Suprapubic skin (tissue), 4 donors: Measurements from ENCODE around the gene OR3A1.

ENCODE experiments used
- EP300 ChIP-seq: sonication (generic); formaldehyde crosslinking; IDR thresholded peaks from one replicate; pipeline ENCODE4 v1.6.1; 2017; ENCODE audit warnings: antibody characterized with exemption
- POLR2A ChIP-seq, 2 donors: fragments of 450-650 bp; IDR thresholded peaks; one replicate each; pipeline ENCODE4 v1.6.1; 2017; ENCODE audit warnings: antibody characterized with exemption in 2 of 2, mild to moderate bottlenecking in 2 of 2, moderate library complexity in 2 of 2
- POLR2AphosphoS5 ChIP-seq, 3 donors: sonication (generic); formaldehyde crosslinking; IDR thresholded peaks; one replicate each; pipeline ENCODE4 v1.6.1; 2017; ENCODE audit warnings: antibody characterized with exemption in 3 of 3
- TF ChIP-seq, protein P1 (sequence below), 2 donors: fragments of 200-600 bp in 1 of 2; fragments of 450-650 bp in 1 of 2; sonication (generic) in 1 of 2; IDR thresholded peaks; one replicate each; pipeline ENCODE4 v1.5.1; 2016 to 2019; ENCODE audit warnings: antibody characterized with exemption in 2 of 2, mild to moderate bottlenecking in 1 of 2, moderate library complexity in 1 of 2

DNA sequence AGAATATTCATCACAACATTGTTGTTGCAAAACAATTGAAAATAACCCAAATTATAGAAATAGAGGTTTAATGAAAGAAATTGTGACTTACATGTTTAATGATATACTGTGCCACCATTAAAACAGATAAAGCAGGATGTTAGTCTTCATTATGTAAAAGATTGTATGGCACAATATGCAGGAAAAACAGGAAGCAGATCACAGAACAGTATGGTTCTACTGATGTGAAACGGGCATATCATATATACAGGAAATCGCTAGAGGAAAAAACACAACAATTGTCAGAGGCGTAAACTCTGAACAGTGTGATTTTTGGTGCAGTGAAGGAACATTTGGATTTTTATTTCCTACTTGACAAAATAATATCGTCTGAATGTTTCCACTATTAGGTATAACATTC is 22.0 kb downstream of the OR3A1 start:
- TF ChIP-seq, protein P1, sequence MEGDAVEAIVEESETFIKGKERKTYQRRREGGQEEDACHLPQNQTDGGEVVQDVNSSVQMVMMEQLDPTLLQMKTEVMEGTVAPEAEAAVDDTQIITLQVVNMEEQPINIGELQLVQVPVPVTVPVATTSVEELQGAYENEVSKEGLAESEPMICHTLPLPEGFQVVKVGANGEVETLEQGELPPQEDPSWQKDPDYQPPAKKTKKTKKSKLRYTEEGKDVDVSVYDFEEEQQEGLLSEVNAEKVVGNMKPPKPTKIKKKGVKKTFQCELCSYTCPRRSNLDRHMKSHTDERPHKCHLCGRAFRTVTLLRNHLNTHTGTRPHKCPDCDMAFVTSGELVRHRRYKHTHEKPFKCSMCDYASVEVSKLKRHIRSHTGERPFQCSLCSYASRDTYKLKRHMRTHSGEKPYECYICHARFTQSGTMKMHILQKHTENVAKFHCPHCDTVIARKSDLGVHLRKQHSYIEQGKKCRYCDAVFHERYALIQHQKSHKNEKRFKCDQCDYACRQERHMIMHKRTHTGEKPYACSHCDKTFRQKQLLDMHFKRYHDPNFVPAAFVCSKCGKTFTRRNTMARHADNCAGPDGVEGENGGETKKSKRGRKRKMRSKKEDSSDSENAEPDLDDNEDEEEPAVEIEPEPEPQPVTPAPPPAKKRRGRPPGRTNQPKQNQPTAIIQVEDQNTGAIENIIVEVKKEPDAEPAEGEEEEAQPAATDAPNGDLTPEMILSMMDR (IDR thresholded peaks at IDR 0.05) = no peak
- TF ChIP-seq EP300 = no peak
- no peak for TF ChIP-seq POLR2A (IDR thresholded peaks at IDR 0.05)
- TF ChIP-seq POLR2AphosphoS5 (IDR thresholded peaks at IDR 0.05) = no peak
